ENCODE results near the gene ARSB. TPM values are rescaled to one million over a fixed set of nuclear protein-coding genes. Genes with fewer than 3 reads are reported as not detected.

ARSB gene
- total and polyA plus RNA-seq, 12 donors = 1.7 to 21.4 (median 14.1) TPM

DNA sequence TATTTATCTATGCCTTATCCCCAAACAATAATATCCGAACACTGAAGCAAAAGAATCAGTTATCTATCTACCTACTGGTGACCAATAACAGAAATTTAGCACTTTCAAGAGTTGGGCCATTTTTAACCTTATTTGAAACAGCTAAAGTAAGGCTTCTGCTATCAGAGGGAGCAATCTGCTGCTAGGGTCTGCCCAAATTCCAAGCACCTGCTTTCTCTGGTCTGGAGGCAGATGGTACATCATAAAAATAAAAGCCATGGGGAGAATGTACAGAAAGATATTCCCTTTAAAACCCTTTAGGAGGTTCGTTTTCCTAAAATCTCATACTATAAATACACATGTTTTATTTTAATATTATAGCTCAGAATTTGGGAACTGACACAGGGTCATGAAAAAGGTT is 37.7 kb upstream of the ARSB start:
- intact Hi-C loops (cut with DNase I) = loop anchor here in 9 of 10 donors (1.0 to 10.0 kb wide), 6 partner anchors 111 to 1062 kb away; no protein-coding TSS in a partner anchor
- Histone ChIP-seq H3K36me3 (no peaks in the 10 kb centered on the region), H3K27ac (no peak overlapping the region), H3K27me3 (peaks cover 0 to 17% (median 0%) of the 10 kb centered on the region in 7 donors), H3K9me3 (no peaks in the 10 kb centered on the region), H3K4me3 (no peak overlapping the region), H3K4me1 (peaks cover 0 to 19% (median 8%) of the 10 kb centered on the region in 9 donors)
- no peak for TF ChIP-seq CTCF (IDR thresholded peaks at IDR 0.05)
- DNase-seq (no peak), ATAC-seq (no peak)
- WGBS, 2 donors = 91 to 92% methylated on average over 2 of the region's 2 CpGs

GRCh38 chr5:79021753-79022152 is 36.6 kb upstream of the ARSB start:
- Histone ChIP-seq H3K27ac (no peak overlapping the region), H3K27me3 (peaks cover 0 to 17% (median 0%) of the 10 kb centered on the region in 7 donors), H3K4me3 (peak overlapping the region in 1 of 10 donors; percentile 40), H3K9me3 (no peaks in the 10 kb centered on the region), H3K36me3 (no peaks in the 10 kb centered on the region), H3K4me1 (peaks cover 0 to 19% (median 8%) of the 10 kb centered on the region in 9 donors)
- intact Hi-C loops (cut with DNase I) = loop anchor here in 9 of 10 donors (1.0 to 10.0 kb wide), 6 partner anchors 112 to 1063 kb away; no protein-coding TSS in a partner anchor
- WGBS, 2 donors = 18 to 28% methylated on average over 4 of the region's 4 CpGs
- ATAC-seq (no peak), DNase-seq (no peak)
- no peak for TF ChIP-seq CTCF (IDR thresholded peaks at IDR 0.05)

- Histone ChIP-seq H3K27me3 (peaks cover 0 to 17% (median 0%) of the 10 kb centered on the region in 7 donors), H3K9me3 (no peaks in the 10 kb centered on the region), H3K4me1 (peaks cover 0 to 19% (median 8%) of the 10 kb centered on the region in 9 donors), H3K4me3 (peak overlapping the region in 6 of 10 donors; percentile 3 to 40 (median 19)), H3K36me3 (no peaks in the 10 kb centered on the region), H3K27ac (no peak overlapping the region)
- peak; percentile 48 to 91 (median 78) for TF ChIP-seq CTCF (IDR thresholded peaks at IDR 0.05)
- peak; percentile 32 to 36 for DNase-seq
- ATAC-seq = peak in 7 of 8 donors; percentile 66 to 88 (median 81)
- 5 to 8% methylated on average over 14 of the region's 14 CpGs for WGBS, 2 donors
- intact Hi-C loops (cut with DNase I) = loop anchor here in 9 of 10 donors (5.0 to 10.0 kb wide), 5 partner anchors 441 to 1064 kb away; no protein-coding TSS in a partner anchor
These were observed 35.9 kb upstream of the ARSB start for GRCh38 chr5:79020861-79021561.

DNA sequence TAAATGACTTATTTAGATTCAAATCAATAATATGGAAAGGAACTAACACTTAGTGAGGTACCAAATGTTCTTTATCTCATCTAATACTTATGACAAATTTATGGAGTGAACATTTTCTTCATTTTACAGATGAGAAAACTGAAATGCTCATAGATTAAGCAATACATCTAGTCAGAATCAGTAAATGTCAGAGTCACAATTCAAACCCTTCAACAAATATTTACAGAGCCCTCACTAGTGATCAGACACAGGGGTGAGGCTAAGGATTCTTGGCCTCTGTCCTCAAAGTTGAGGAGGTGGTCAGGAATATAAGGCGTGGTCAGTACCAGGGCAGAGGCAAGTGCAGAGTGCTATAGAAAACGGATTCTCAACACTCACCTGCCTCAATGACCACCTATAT is 29.5 kb upstream of the ARSB start:
- Histone ChIP-seq H3K4me3 (no peak overlapping the region), H3K27ac (no peak overlapping the region), H3K4me1 (no peaks in the 10 kb centered on the region), H3K9me3 (peaks cover 0 to 16% (median 0%) of the 10 kb centered on the region in 11 donors), H3K36me3 (no peaks in the 10 kb centered on the region), H3K27me3 (peaks cover 0 to 5% (median 0%) of the 10 kb centered on the region in 7 donors)
- ATAC-seq (no peak), DNase-seq (no peak)
- TF ChIP-seq CTCF (IDR thresholded peaks at IDR 0.05) = no peak
- 88 to 91% methylated on average over 2 of the region's 2 CpGs for WGBS, 2 donors
- intact Hi-C loops (cut with DNase I) = loop anchor here in 1 of 10 donors (10.0 kb wide), 1 partner anchor 520 kb away; no protein-coding TSS in a partner anchor

All from heart right ventricle (tissue), 16 donors.